ENCODE measurements around the gene CKM.

- TF ChIP-seq CTCF (conservative IDR thresholded peaks at IDR 0.05) (no peak), ZFX (IDR thresholded peaks at IDR 0.05) (no peak)
Measured at GRCh38 chr19:45362291-45362690, 39.6 kb upstream of the CKM start.

Measured in C4-2B (cell line).